ENCODE results near the gene TEX35. TPM values are rescaled to one million over a fixed set of nuclear protein-coding genes. Genes with fewer than 3 reads are reported as not detected.

The TEX35 gene
- total RNA-seq, 1 donor from 2014 or later, result not detected

DNA sequence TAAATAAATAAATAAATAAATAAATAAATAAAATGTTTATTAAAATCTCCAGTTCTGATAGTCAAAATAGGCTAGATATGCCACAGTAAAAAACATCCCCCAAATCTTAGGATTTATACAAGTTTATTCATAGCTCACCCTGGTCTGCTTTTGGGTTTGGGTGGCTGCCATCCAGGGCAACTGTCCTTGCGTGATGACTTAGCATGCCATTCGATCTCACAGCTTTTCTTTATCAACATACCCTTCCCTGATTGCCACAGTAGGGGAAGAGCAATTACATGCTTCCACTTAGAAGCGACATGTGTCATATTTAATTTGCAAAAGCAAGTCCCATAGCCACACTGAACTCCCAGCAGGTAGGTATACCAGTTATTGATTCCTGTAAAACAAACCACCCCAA lies 52.7 kb downstream of the TEX35 start:
- no peak for TF ChIP-seq EZH2 (IDR thresholded peaks at IDR 0.05; ENCODE audit: insufficient read depth, low read length)
- TF ChIP-seq, protein P1, sequence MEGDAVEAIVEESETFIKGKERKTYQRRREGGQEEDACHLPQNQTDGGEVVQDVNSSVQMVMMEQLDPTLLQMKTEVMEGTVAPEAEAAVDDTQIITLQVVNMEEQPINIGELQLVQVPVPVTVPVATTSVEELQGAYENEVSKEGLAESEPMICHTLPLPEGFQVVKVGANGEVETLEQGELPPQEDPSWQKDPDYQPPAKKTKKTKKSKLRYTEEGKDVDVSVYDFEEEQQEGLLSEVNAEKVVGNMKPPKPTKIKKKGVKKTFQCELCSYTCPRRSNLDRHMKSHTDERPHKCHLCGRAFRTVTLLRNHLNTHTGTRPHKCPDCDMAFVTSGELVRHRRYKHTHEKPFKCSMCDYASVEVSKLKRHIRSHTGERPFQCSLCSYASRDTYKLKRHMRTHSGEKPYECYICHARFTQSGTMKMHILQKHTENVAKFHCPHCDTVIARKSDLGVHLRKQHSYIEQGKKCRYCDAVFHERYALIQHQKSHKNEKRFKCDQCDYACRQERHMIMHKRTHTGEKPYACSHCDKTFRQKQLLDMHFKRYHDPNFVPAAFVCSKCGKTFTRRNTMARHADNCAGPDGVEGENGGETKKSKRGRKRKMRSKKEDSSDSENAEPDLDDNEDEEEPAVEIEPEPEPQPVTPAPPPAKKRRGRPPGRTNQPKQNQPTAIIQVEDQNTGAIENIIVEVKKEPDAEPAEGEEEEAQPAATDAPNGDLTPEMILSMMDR (IDR thresholded peaks at IDR 0.05; ENCODE audit: insufficient read depth, low read depth, low read length), result no peak
- no peaks in the 10 kb centered on the region for H3K9me3 ChIP-seq (ENCODE audit: insufficient read depth, low read depth, low read length)
- H3K36me3 ChIP-seq (ENCODE audit: insufficient read depth, low read length), result no peaks in the 10 kb centered on the region
- H2AFZ ChIP-seq (ENCODE audit: low read depth, low read length), result no peak overlapping the region
- no peaks in the 10 kb centered on the region for H3K4me1 Mint-ChIP-seq (ENCODE audit: low read depth, unreplicated experiment)
- H3K36me3 Mint-ChIP-seq (ENCODE audit: low read depth, unreplicated experiment), result no peaks in the 10 kb centered on the region
- no peaks in the 10 kb centered on the region for H3K79me2 ChIP-seq (ENCODE audit: insufficient read depth, low read length)
- no peaks in the 10 kb centered on the region for H3K27me3 Mint-ChIP-seq (ENCODE audit: low read depth, unreplicated experiment)
- H3K9me3 Mint-ChIP-seq (ENCODE audit: unreplicated experiment), result peaks cover 6% of the 10 kb centered on the region
- H3K4me3 Mint-ChIP-seq (ENCODE audit: unreplicated experiment), result no peak overlapping the region
- H4K20me1 ChIP-seq (ENCODE audit: insufficient read depth, low read length), result no peaks in the 10 kb centered on the region
- H3K4me2 ChIP-seq (ENCODE audit: low read length), result no peak overlapping the region
- no peak overlapping the region for H3K27ac Mint-ChIP-seq (ENCODE audit: unreplicated experiment)
- no peak overlapping the region for H3K27ac ChIP-seq (ENCODE audit: low read depth, low read length)
- no peaks in the 10 kb centered on the region for H3K4me1 ChIP-seq (ENCODE audit: insufficient read depth, low read length)
- H3K4me3 ChIP-seq (ENCODE audit: insufficient read depth, low read depth, low read length), result no peak overlapping the region
- FAIRE-seq (no peak), DNase-seq (ENCODE audit: low read depth) (no peak)
- no peak overlapping the region for H3K9ac ChIP-seq (ENCODE audit: low read length)
- no peaks in the 10 kb centered on the region for H3K27me3 ChIP-seq (ENCODE audit: insufficient read depth, low read length)

DNA sequence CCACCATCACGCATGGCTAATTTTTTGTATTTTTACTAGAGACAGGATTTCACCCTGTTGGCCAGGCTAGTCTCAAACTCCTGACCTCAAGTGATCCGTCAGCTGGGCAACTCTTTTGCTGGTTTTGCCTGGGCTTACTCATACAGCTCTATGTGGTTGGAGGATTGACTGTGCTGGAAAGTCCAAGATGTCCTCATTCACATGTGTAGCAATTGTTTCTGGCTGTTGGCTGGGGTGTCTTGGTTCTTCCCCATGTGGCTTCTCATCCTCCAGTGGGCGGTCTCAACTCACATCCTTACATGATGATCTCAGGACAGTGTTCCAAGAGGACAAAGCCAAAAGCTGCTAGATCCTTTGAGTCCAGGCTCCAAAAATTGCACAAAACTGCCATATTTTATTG lies 53.3 kb downstream of the TEX35 start:
- no peak for TF ChIP-seq EZH2 (IDR thresholded peaks at IDR 0.05; ENCODE audit: insufficient read depth, low read length)
- TF ChIP-seq, protein P1 (IDR thresholded peaks at IDR 0.05; ENCODE audit: insufficient read depth, low read depth, low read length), result no peak
- H4K20me1 ChIP-seq (ENCODE audit: insufficient read depth, low read length), result no peaks in the 10 kb centered on the region
- H3K9me3 ChIP-seq (ENCODE audit: insufficient read depth, low read depth, low read length), result no peaks in the 10 kb centered on the region
- H3K27me3 Mint-ChIP-seq (ENCODE audit: low read depth, unreplicated experiment), result no peaks in the 10 kb centered on the region
- H3K79me2 ChIP-seq (ENCODE audit: insufficient read depth, low read length), result no peaks in the 10 kb centered on the region
- no peaks in the 10 kb centered on the region for H3K36me3 Mint-ChIP-seq (ENCODE audit: low read depth, unreplicated experiment)
- no peak overlapping the region for H3K27ac ChIP-seq (ENCODE audit: low read depth, low read length)
- no peak overlapping the region for H3K27ac Mint-ChIP-seq (ENCODE audit: unreplicated experiment)
- no peak overlapping the region for H3K4me3 Mint-ChIP-seq (ENCODE audit: unreplicated experiment)
- no peak overlapping the region for H3K4me3 ChIP-seq (ENCODE audit: insufficient read depth, low read depth, low read length)
- no peaks in the 10 kb centered on the region for H3K27me3 ChIP-seq (ENCODE audit: insufficient read depth, low read length)
- no peaks in the 10 kb centered on the region for H3K36me3 ChIP-seq (ENCODE audit: insufficient read depth, low read length)
- H3K4me1 Mint-ChIP-seq (ENCODE audit: low read depth, unreplicated experiment), result no peaks in the 10 kb centered on the region
- H3K9me3 Mint-ChIP-seq (ENCODE audit: unreplicated experiment), result peaks cover 5% of the 10 kb centered on the region
- H3K4me1 ChIP-seq (ENCODE audit: insufficient read depth, low read length), result no peaks in the 10 kb centered on the region
- no peak overlapping the region for H2AFZ ChIP-seq (ENCODE audit: low read depth, low read length)
- FAIRE-seq (no peak), DNase-seq (ENCODE audit: low read depth) (peak; percentile 6)
- H3K9ac ChIP-seq (ENCODE audit: low read length), result no peak overlapping the region
- H3K4me2 ChIP-seq (ENCODE audit: low read length), result no peak overlapping the region

DNA sequence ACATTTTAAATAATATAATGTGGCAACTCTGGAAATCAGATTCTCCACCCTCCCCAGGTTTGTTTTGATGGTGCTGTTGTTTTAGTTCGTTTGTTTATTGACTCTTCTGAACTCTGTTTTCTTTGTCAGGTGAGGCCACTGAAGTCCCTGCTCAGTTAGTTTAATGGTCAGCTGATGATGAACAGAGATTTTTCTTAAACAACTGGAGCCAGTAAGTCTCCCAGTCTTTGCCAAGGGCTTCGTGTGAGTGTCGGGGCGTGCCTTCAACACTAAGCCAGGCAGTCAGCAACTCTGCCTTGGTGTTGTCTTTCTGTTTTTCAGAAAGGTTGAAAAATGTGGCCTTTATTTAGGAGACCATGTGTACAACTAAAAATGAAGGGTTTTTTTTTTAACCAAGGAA lies 58.9 kb downstream of the TEX35 start:
- Histone ChIP-seq H3K27ac (ENCODE audit: low read depth, low read length) (no peak overlapping the region), H3K4me1 (ENCODE audit: insufficient read depth, low read length) (peaks cover 4% of the 10 kb centered on the region), H4K20me1 (ENCODE audit: insufficient read depth, low read length) (no peaks in the 10 kb centered on the region), H3K9ac (ENCODE audit: low read length) (no peak overlapping the region), H3K27me3 (ENCODE audit: insufficient read depth, low read length) (no peaks in the 10 kb centered on the region), H2AFZ (ENCODE audit: low read depth, low read length) (no peak overlapping the region), H3K4me2 (ENCODE audit: low read length) (no peak overlapping the region), H3K9me3 (ENCODE audit: insufficient read depth, low read depth, low read length) (no peaks in the 10 kb centered on the region), H3K36me3 (ENCODE audit: insufficient read depth, low read length) (no peaks in the 10 kb centered on the region), H3K4me3 (ENCODE audit: insufficient read depth, low read depth, low read length) (no peak overlapping the region), H3K79me2 (ENCODE audit: insufficient read depth, low read length) (no peaks in the 10 kb centered on the region)
- Mint-ChIP-seq H3K27me3 (ENCODE audit: low read depth, unreplicated experiment) (peaks cover 3% of the 10 kb centered on the region), H3K4me3 (ENCODE audit: unreplicated experiment) (no peak overlapping the region), H3K27ac (ENCODE audit: unreplicated experiment) (no peak overlapping the region), H3K9me3 (ENCODE audit: unreplicated experiment) (peaks cover 4% of the 10 kb centered on the region), H3K36me3 (ENCODE audit: low read depth, unreplicated experiment) (no peaks in the 10 kb centered on the region), H3K4me1 (ENCODE audit: low read depth, unreplicated experiment) (peaks cover 6% of the 10 kb centered on the region)
- FAIRE-seq (no peak), DNase-seq (ENCODE audit: low read depth) (no peak)
- no peak for TF ChIP-seq EZH2 (IDR thresholded peaks at IDR 0.05; ENCODE audit: insufficient read depth, low read length)
- TF ChIP-seq, protein P1 (IDR thresholded peaks at IDR 0.05; ENCODE audit: insufficient read depth, low read depth, low read length), result no peak

Other genes starting within 250 kb of the TEX35 start
- not detected in 2 replicates for gene CLEC20A, start 16.1 kb upstream of the TEX35 start, total RNA-seq
- 33.6 and 35.4 TPM in 2 replicates for gene RALGPS2, start 212.1 kb downstream of the TEX35 start, total RNA-seq